ENCODE data around the gene ARHGEF12.

DNA sequence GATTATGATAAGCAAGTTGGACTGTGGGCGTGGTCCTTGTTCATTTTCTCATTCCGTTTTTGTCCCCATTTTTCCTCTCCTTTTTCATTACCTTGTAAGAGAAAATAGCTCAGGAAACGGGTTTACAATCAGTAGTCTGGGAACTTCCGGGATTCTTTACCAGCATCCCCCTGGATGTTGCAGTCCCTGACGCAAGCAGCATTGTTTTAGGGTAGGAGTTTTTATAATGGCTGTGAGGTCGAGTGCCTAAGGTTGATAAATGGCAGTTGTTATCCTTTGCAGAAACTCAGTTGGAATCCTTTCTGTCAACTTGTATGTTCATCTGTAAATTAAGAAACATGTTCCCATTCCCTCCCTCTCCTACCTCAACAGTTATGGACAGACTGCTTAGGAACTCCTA, 68.3 kb downstream of the ARHGEF12 start:
- TF ChIP-seq CTCF (IDR thresholded peaks at IDR 0.05) (no peak), POLR2A (IDR thresholded peaks at IDR 0.05) (no peak)
